GM12878 (cell line): ENCODE data around the gene COL9A3. TPM values are rescaled to one million over a fixed set of nuclear protein-coding genes. Genes with fewer than 3 reads are reported as not detected.
"Not testable (repeated sequence)": the region's sequence is repeated elsewhere in the genome, so short reads cannot be mapped to it uniquely, and the experiment has no call there.

Experiments
- ATAC-seq: fragments of 200-7000 bp; cut with Tn5 transposase; 3 replicates; pipeline ENCODE4 v1.9.1; 2020; ENCODE audit warnings: mild to moderate bottlenecking, moderate library complexity
- BruUV-seq: library from RNA; stranded (reverse); fragments of 400-500 nt; replicated peaks from 2 replicates; lab custom pipeline; 2021; lab: Mats Ljungman, UMichigan
- CTCF ChIA-PET: fragments of 300-600 bp; sonication (Branson Sonifier 250); formaldehyde crosslinking; extraction: SDS; loops from one replicate; lab custom pipeline; 2021; ENCODE audit warnings: inconsistent platforms; lab: Yijun Ruan, JAX
- POLR2A ChIA-PET: fragments of 350-600 bp; formaldehyde crosslinking; extraction: SDS; loops from one replicate; lab custom pipeline; 2021; ENCODE audit warnings: inconsistent platforms; lab: Charles Lee
- RAD21 ChIA-PET: fragments of 300-600 bp; sonication (Branson Sonifier 250); formaldehyde crosslinking; loops from one replicate; lab custom pipeline; 2023; ENCODE audit warnings: antibody characterized with exemption; ENCODE audit not compliant: unreplicated experiment; lab: Charles Lee
- SMC1A ChIA-PET: fragments of 300-600 bp; sonication (Branson Sonifier 250); formaldehyde crosslinking; loops from one replicate; lab custom pipeline; 2023; ENCODE audit not compliant: unreplicated experiment, uncharacterized antibody; lab: Charles Lee
- DNase-seq: peaks from one replicate; pipeline ENCODE4 v3.0.0-alpha.2; 2011; ENCODE audit warnings: low read depth, low spot score
- FAIRE-seq: peaks from 3 replicates; lab custom pipeline; 2011; peaks lifted over from hg19 to GRCh38; lab: Jason Lieb, UNC
- H2AFZ ChIP-seq: 2 replicates; pipeline ENCODE4 v1.6.0; 2011; ENCODE audit warnings: low read depth, low read length, control low read depth; ENCODE audit not compliant: control insufficient read depth
- H3K27ac ChIP-seq: 2 replicates; pipeline ENCODE4 v1.5.1; 2011; ENCODE audit warnings: control low read depth; ENCODE audit not compliant: control insufficient read depth, insufficient read depth
- H3K27me3 ChIP-seq, 2 experiments: replicated peaks in 1 of 2; 2 replicates each; pipeline versions ENCODE4 v1.6.0 to v1.6.1; 2011; ENCODE audit warnings: low read length in 1 of 2; ENCODE audit not compliant: control insufficient read depth in 2 of 2, insufficient read depth in 2 of 2
- H3K36me3 ChIP-seq, 2 experiments: 2 replicates each; pipeline ENCODE4 v1.5.1; 2011; ENCODE audit warnings: low read length in 1 of 2; ENCODE audit not compliant: control insufficient read depth in 2 of 2, insufficient read depth in 2 of 2
- H3K4me1 ChIP-seq: 2 replicates; pipeline ENCODE4 v1.6.1; 2011; ENCODE audit warnings: mild to moderate bottlenecking, low read length, moderate library complexity, mixed read lengths; ENCODE audit not compliant: control insufficient read depth, insufficient read depth
- H3K4me2 ChIP-seq: 2 replicates; pipeline ENCODE4 v1.6.0; 2011; ENCODE audit warnings: control low read depth; ENCODE audit not compliant: control insufficient read depth, insufficient read depth
- H3K4me3 ChIP-seq: fragments of 200-600 bp; sonication (generic); 2 replicates; pipeline ENCODE4 v1.5.1; 2016
- H3K79me2 ChIP-seq: 2 replicates; pipeline ENCODE4 v1.6.0; 2011; ENCODE audit warnings: low read length; ENCODE audit not compliant: control insufficient read depth, insufficient read depth
- H3K9ac ChIP-seq: 2 replicates; pipeline ENCODE4 v1.8.0; 2011; ENCODE audit warnings: low read length, control low read depth, mixed read lengths; ENCODE audit not compliant: control insufficient read depth, insufficient read depth
- H3K9me3 ChIP-seq: replicated peaks from 3 replicates; pipeline ENCODE4 v1.5.1; 2011; ENCODE audit warnings: mild to moderate bottlenecking, low read length; ENCODE audit not compliant: control insufficient read depth, insufficient read depth
- H4K20me1 ChIP-seq: 2 replicates; pipeline ENCODE4 v1.6.0; 2011; ENCODE audit not compliant: control insufficient read depth, insufficient read depth
- POU2F2 ChIP-seq: IDR thresholded peaks from 3 replicates; pipeline ENCODE4 v1.6.1; 2011; ENCODE audit warnings: low read depth, mild to moderate bottlenecking, low read length, borderline replicate concordance
- SUPT20H ChIP-seq: IDR thresholded peaks from 2 replicates; pipeline ENCODE4 v1.6.1; 2011; ENCODE audit warnings: low read depth, mild to moderate bottlenecking, low read length, moderate library complexity, borderline replicate concordance; ENCODE audit not compliant: control insufficient read depth
- ZSCAN29 ChIP-seq: fragments of 450-650 bp; IDR thresholded peaks from 2 replicates; pipeline ENCODE4 v1.6.1; 2017; ENCODE audit warnings: mild to moderate bottlenecking, moderate library complexity
- WGBS: methylation state at CpG from one replicate; pipeline ENCODE4 v1.1.6; 2016; ENCODE audit warnings: low lambda C conversion rate; ENCODE audit not compliant: insufficient replicate concordance, insufficient coverage; ENCODE audit errors: missing lambda C conversion rate; 5-methylcytosine and 5-hydroxymethylcytosine counted together
- in situ Hi-C: fragments of 300-500 bp; cut with MboI; formaldehyde crosslinking; loops from 9 replicates; pipeline ENCODE4 v1.14.3; 2018; ENCODE audit warnings: mixed read lengths
- intact Hi-C: fragments of 100-400 bp; cut with micrococcal nuclease; formaldehyde crosslinking; loops from one replicate; pipeline ENCODE4 v1.14.2; 2022; ENCODE audit not compliant: unreplicated experiment
- polyA plus RNA-seq, 11 experiments: library from polyadenylated mRNA; depleted of rRNA in 4 of 11; unstranded in 6 of 11; stranded (reverse) in 5 of 11; fragments of >200 nt; fragmentation: Nextera tagmentation in 4 of 11; fragmentation: Illumina TruSeq in 1 of 11; extraction: Ambion mirVana in 4 of 11; extraction: Trizol in 1 of 11; gene quantifications; 1 replicate in 1 of 11; 2 replicates in 10 of 11; pipeline versions ENCODE4 v1.2.1 to v1.2.3, GENCODE V29; 2011 to 2016; ENCODE audit warnings: inconsistent platforms in 2 of 11, missing spikeins in 2 of 11, low read depth in 1 of 11
- total RNA-seq, 4 experiments: library from RNA; depleted of rRNA in 3 of 4; stranded (reverse); fragments of >200 nt in 3 of 4; fragmentation: Illumina TruSeq in 1 of 4; extraction: Trizol in 1 of 4; gene quantifications; 2 replicates each; pipeline versions ENCODE4 v1.2.1 to v1.2.3, GENCODE V29; 2013 to 2021
- TF ChIP-seq, protein P1 (sequence below): fragments of 450-650 bp; formaldehyde crosslinking; IDR thresholded peaks from 2 replicates; pipeline ENCODE4 v1.4.0; 2020; ENCODE audit warnings: mild to moderate bottlenecking, moderate library complexity

COL9A3 gene
- total and polyA plus RNA-seq, 10 of the 15 experiments (the other 5 are each of a cell fraction or from before 2014, with no cell fraction given) = 0.09 to 1.7 (median 0.63) TPM; not detected in 1

- no peak overlapping the region for H3K27ac ChIP-seq
- no peaks in the 10 kb centered on the region for H3K36me3 ChIP-seq
- DNase-seq (no peak), FAIRE-seq (no peak), ATAC-seq (no peak)
- H3K4me2 ChIP-seq = no peak overlapping the region
- BruUV-seq = no TSS peak
- intact Hi-C loops = no loop called here
- ChIA-PET CTCF (no interaction called here), RAD21 (no interaction called here), POLR2A (no interaction called here), SMC1A (no interaction called here)
- H3K9ac ChIP-seq = no peak overlapping the region
- H3K9me3 ChIP-seq = no peaks in the 10 kb centered on the region
- WGBS = 93% methylated on average over 12 of the region's 12 CpGs
- no peaks in the 10 kb centered on the region for H3K27me3 ChIP-seq
- no peaks in the 10 kb centered on the region; the same call in 1 of the 2 replicates for H3K4me1 ChIP-seq
- H3K4me3 ChIP-seq = no peak overlapping the region
- H2AFZ ChIP-seq = no peak overlapping the region
- no peaks in the 10 kb centered on the region for H4K20me1 ChIP-seq
- no peak for TF ChIP-seq ZSCAN29
- TF ChIP-seq POU2F2 = no peak
- no peak for TF ChIP-seq SUPT20H
- TF ChIP-seq, protein P1, sequence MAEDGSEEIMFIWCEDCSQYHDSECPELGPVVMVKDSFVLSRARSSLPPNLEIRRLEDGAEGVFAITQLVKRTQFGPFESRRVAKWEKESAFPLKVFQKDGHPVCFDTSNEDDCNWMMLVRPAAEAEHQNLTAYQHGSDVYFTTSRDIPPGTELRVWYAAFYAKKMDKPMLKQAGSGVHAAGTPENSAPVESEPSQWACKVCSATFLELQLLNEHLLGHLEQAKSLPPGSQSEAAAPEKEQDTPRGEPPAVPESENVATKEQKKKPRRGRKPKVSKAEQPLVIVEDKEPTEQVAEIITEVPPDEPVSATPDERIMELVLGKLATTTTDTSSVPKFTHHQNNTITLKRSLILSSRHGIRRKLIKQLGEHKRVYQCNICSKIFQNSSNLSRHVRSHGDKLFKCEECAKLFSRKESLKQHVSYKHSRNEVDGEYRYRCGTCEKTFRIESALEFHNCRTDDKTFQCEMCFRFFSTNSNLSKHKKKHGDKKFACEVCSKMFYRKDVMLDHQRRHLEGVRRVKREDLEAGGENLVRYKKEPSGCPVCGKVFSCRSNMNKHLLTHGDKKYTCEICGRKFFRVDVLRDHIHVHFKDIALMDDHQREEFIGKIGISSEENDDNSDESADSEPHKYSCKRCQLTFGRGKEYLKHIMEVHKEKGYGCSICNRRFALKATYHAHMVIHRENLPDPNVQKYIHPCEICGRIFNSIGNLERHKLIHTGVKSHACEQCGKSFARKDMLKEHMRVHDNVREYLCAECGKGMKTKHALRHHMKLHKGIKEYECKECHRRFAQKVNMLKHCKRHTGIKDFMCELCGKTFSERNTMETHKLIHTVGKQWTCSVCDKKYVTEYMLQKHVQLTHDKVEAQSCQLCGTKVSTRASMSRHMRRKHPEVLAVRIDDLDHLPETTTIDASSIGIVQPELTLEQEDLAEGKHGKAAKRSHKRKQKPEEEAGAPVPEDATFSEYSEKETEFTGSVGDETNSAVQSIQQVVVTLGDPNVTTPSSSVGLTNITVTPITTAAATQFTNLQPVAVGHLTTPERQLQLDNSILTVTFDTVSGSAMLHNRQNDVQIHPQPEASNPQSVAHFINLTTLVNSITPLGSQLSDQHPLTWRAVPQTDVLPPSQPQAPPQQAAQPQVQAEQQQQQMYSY (CRISPR knock-in tag) = no peak
- in situ Hi-C loops = no loop called here
- H3K79me2 ChIP-seq = no peaks in the 10 kb centered on the region
Measured at GRCh38 chr20:62852841-62853240, 36.0 kb downstream of the COL9A3 start.

DNA sequence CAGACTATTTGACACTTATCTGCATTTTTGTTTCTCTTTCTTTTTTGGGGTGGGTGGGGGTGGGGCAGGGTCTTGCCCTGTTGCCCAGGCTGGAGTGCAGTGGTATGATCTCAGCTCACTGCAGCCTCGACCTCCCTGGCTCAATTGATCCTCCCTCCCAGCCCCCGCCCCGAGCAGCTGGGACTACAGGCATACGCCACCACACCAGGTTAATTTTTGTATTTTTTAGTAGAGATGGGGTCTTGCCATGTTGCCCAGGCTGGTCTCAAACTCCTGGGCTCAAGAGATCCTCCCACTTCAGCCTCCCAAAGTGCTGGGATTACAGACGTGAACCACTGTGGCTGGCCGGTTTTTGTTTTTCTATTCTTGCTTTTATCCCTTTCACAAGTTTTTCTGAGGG, 36.5 kb downstream of the COL9A3 start:
- whole genome bisulfite sequencing = 61% methylated on average over 3 of the region's 6 CpGs
- H4K20me1 ChIP-seq, CTCF ChIA-PET, H3K4me1 ChIP-seq, POLR2A ChIA-PET, DNase-seq, H3K79me2 ChIP-seq, FAIRE-seq, RAD21 ChIA-PET, H3K4me2 ChIP-seq, ATAC-seq, H3K36me3 ChIP-seq, in situ Hi-C loops, H2AFZ ChIP-seq, BruUV-seq, H3K9ac ChIP-seq, H3K4me3 ChIP-seq, intact Hi-C loops, H3K9me3 ChIP-seq, H3K27me3 ChIP-seq, H3K27ac ChIP-seq, SMC1A ChIA-PET: not testable (repeated sequence)
